ENCODE results near the gene ACY1.

Gene ACY1

DNA sequence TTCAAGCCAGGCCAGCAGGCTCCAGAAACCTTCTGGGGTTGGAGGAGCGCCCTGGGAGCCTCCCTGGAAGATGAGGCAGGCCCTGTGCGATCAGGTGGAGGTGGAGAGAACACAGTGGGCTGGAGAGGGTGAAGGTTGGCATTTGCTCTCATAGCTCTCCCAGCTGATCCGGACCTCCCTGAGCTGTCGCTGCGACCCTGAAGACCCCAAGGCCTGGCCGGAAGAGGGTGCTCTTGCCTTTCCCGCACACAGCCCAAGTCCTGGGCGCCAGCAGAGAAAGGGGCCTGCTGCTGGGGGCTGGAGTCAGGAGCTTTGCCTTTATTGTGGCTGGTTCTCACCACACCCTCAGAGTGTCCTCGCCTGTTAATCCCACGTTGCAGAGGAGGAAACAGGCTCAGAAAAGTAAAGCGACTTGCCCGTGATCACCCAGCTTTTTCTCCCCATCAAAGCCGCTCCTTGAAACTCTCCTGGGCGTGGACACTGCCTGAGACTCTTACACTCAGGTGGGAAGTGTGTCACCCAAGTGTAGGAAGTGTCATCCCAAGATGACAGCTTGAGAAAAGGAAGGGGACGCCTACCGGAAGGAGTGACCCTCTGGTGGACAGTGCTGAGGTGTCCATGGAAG is 20.9 kb downstream of the ACY1 start:
- ATAC-seq (replicated peaks), result no peak
- H3K27me3 Mint-ChIP-seq, result no peaks in the 10 kb centered on the region

DNA sequence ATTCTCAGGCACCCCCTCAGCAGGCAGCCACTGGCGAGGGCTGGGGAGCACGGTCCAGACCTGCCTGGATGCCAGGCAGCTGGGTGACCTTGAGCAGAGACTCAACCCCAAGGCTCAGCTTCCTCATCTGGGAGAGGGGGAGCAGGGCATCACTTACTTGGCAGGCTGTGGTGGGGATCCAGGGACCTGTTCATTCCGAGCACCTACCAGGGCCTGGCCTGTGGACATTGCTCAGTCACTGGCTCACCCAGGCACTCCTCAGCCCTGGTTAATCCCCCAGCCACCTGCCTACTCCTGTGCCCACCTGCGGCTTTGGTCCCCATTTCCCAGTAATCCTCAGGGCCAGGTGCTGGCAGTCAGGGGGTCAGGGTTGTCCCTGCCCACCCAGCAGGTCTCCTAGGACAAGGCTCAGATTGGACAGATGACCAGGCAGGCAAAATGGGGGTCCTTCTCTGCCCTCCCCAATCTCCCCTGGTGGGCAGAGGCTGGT is 21.6 kb downstream of the ACY1 start:
- ATAC-seq (replicated peaks), result no peak
- Mint-ChIP-seq H3K4me1 (ENCODE audit: low read depth in 2 of 2) (peaks cover 7% of the 10 kb centered on the region in 2 donors), H3K36me3 (ENCODE audit: insufficient read depth) (no peaks in the 10 kb centered on the region), H3K27ac (no peak overlapping the region), H3K9me3 (no peaks in the 10 kb centered on the region), H3K4me3 (no peak overlapping the region), H3K27me3 (no peaks in the 10 kb centered on the region)
- no peak for DNase-seq

More for the DNA sequence above, 20.9 kb downstream of the ACY1 start:
- no peak for DNase-seq
- H3K4me3 Mint-ChIP-seq, result no peak overlapping the region
- H3K9me3 Mint-ChIP-seq, result no peaks in the 10 kb centered on the region
- no peaks in the 10 kb centered on the region for H3K36me3 Mint-ChIP-seq (ENCODE audit: insufficient read depth)
- peaks cover 7% of the 10 kb centered on the region in 2 donors for H3K4me1 Mint-ChIP-seq (ENCODE audit: low read depth in 2 of 2)
- no peak overlapping the region for H3K27ac Mint-ChIP-seq

DNA sequence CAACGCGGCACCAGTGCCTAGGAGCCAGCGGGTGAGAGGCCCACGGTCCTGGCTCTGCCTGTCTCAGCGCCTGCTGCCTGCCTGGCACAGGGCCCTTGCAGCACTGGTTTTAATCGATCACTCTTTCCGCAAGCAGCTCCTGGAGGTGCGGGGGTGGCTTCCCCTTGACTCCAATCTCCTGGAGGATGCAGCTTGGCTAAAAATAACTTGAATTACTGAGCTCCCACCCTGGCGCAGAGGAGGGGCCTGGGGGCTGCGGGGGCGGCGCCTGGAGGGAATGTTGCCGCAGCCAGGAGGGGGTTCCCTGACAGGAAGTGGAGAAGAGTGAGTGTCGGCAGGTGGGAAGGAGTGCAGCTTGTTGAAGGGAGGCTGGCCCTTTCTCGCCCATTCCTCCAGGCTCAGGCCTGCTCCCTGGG is 22.2 kb downstream of the ACY1 start:
- peak overlapping the region in 1 of 2 donors; percentile 78 for H3K27ac Mint-ChIP-seq
- DNase-seq (no peak), ATAC-seq (replicated peaks) (no peak)
- peaks cover 7% of the 10 kb centered on the region in 2 donors for H3K4me1 Mint-ChIP-seq (ENCODE audit: low read depth in 2 of 2)
- H3K4me3 Mint-ChIP-seq, result no peak overlapping the region
- no peaks in the 10 kb centered on the region for H3K27me3 Mint-ChIP-seq
- H3K36me3 Mint-ChIP-seq (ENCODE audit: insufficient read depth), result no peaks in the 10 kb centered on the region
- H3K9me3 Mint-ChIP-seq, result no peaks in the 10 kb centered on the region

DNA sequence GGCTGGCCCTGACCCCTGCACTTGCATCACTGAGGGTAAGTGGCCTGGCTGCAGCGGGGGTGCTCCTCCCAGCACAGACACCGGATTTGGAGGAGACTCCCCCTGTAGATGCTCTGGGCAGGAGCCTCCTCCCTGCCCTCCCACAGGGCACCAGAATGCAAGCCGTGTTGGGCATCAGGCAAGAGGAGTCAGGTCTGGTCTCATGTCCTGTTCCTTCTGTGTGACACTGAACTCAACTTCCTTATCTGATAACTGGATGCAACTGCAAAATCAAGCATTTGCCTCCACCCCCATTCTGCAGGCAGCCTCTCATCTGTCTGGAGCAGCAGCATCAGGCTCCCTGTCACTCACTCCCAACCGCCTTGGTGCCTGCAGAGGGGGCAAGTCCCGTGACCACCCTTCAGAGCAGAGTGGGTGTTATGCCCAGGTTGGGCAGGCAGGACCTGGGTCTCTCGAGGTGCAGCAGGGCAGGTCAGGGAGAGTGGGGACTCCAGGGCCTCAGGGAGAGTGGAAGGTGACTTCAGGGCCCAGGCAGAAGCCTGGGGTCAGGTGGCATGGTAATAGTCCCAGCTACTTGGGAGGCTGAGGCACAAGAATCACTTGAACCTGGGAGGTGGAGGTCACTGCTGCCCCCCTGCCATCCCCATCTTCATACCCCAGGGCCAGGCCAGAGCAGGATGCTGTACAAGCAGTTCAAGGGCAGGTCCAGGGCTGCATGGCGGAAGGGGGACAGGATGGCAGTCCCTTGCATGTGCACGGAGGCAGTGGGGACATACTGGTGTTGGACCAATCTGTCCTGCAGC is 22.9 kb downstream of the ACY1 start:
- H3K9me3 Mint-ChIP-seq, result no peaks in the 10 kb centered on the region
- DNase-seq (no peak), ATAC-seq (replicated peaks) (no peak)
- H3K27ac Mint-ChIP-seq, result peak overlapping the region in 1 of 2 donors; percentile 78
- no peak overlapping the region for H3K4me3 Mint-ChIP-seq
- no peaks in the 10 kb centered on the region for H3K36me3 Mint-ChIP-seq (ENCODE audit: insufficient read depth)
- H3K4me1 Mint-ChIP-seq (ENCODE audit: low read depth in 2 of 2), result peaks cover 7% of the 10 kb centered on the region in 2 donors
- H3K27me3 Mint-ChIP-seq, result no peaks in the 10 kb centered on the region

DNA sequence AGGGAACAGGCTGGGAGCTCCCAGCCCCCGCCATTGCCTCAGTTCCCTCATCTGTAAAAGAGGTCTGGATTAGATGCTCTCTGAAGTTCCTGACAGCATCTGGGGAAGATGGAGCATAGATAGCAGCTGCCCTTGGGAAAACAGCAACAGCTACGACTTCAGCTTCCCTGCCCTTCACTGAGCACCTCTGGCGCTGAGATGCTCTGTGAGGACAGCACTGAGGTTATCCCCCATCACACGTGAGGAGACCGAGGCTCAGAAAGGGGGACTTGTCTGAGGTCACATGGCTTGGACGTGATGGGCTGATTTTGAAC is 23.4 kb downstream of the ACY1 start:
- Mint-ChIP-seq H3K27me3 (no peaks in the 10 kb centered on the region), H3K36me3 (ENCODE audit: insufficient read depth) (no peaks in the 10 kb centered on the region), H3K27ac (no peak overlapping the region), H3K9me3 (no peaks in the 10 kb centered on the region), H3K4me3 (no peak overlapping the region), H3K4me1 (ENCODE audit: low read depth in 2 of 2) (peaks cover 3% of the 10 kb centered on the region in 2 donors)
- DNase-seq (no peak), ATAC-seq (replicated peaks) (no peak)

DNA sequence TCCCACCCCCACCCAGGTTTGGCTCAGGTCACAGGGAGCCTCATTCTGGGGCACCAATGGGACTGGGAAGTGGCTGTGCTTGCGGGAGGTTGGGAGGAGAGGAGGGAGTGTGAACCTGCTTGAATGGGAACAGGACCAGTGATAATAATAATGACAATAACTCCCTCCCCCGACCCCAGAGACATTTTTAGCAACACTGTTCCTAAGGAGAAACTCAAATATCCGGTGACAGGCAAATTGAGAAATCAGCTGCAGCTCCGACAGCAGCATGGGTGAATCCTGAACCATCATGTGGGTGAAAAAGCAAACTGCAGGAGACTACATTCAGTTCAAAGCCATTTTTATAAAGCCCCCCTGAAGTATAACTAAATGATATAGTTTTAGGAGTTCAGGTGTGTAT is 24.0 kb downstream of the ACY1 start:
- no peaks in the 10 kb centered on the region for H3K27me3 Mint-ChIP-seq
- no peak overlapping the region for H3K4me3 Mint-ChIP-seq
- H3K36me3 Mint-ChIP-seq (ENCODE audit: insufficient read depth), result no peaks in the 10 kb centered on the region
- no peaks in the 10 kb centered on the region for H3K4me1 Mint-ChIP-seq (ENCODE audit: low read depth in 2 of 2)
- no peak for DNase-seq
- H3K27ac Mint-ChIP-seq, result no peak overlapping the region
- ATAC-seq (replicated peaks), result no peak
- no peaks in the 10 kb centered on the region for H3K9me3 Mint-ChIP-seq

DNA sequence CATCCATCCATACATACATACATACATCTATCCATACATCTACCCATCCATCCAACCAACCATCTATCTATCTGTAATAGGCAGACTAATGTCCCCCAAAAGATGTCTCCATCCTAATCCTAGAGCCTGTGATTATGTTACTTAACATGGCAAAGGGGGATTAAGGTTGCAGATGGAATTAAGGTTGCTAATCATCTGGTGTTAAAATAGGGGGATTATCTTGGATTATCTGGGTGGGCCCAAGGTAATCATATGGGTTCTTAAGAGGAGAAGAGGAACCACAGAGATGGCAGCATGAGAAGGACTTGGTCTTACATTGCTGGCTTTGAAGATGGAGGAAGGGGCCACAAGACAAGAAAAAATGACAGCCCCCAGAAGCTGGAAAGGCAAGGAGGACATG is 27.1 kb downstream of the ACY1 start:
- Mint-ChIP-seq H3K9me3 (no peaks in the 10 kb centered on the region), H3K27me3 (no peaks in the 10 kb centered on the region)
- no peak for ATAC-seq (replicated peaks)

DNA sequence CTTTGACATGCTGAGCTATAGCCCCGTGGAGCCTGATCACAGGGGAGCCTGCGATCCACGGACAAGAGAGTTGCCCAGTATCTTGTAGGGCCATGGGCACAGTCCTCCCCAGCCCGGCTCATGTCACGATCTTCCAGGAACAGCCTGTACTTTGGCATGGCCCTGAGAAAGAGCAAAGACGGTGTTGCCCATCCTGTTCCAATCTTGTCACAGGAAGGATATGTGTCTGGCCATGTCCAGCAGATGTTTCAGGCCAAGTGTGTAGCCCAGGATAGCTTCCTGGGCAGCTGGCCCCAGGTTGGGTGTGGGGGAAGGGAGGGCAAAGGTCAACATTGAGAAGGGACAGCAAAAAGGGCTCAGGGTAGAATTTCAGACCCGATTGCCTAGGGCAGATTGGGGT is 29.4 kb downstream of the ACY1 start:
- ATAC-seq (replicated peaks) (no peak), DNase-seq (no peak)
- H3K4me1 Mint-ChIP-seq (ENCODE audit: low read depth in 2 of 2), result no peaks in the 10 kb centered on the region
- no peak overlapping the region for H3K4me3 Mint-ChIP-seq
- H3K36me3 Mint-ChIP-seq (ENCODE audit: insufficient read depth), result no peaks in the 10 kb centered on the region
- no peaks in the 10 kb centered on the region for H3K27me3 Mint-ChIP-seq
- H3K9me3 Mint-ChIP-seq, result no peaks in the 10 kb centered on the region
- no peak overlapping the region for H3K27ac Mint-ChIP-seq

More for the DNA sequence above, 27.1 kb downstream of the ACY1 start:
- Mint-ChIP-seq H3K36me3 (ENCODE audit: insufficient read depth) (no peaks in the 10 kb centered on the region), H3K27ac (no peak overlapping the region), H3K4me1 (ENCODE audit: low read depth in 2 of 2) (no peaks in the 10 kb centered on the region), H3K4me3 (no peak overlapping the region)
- no peak for DNase-seq

DNA sequence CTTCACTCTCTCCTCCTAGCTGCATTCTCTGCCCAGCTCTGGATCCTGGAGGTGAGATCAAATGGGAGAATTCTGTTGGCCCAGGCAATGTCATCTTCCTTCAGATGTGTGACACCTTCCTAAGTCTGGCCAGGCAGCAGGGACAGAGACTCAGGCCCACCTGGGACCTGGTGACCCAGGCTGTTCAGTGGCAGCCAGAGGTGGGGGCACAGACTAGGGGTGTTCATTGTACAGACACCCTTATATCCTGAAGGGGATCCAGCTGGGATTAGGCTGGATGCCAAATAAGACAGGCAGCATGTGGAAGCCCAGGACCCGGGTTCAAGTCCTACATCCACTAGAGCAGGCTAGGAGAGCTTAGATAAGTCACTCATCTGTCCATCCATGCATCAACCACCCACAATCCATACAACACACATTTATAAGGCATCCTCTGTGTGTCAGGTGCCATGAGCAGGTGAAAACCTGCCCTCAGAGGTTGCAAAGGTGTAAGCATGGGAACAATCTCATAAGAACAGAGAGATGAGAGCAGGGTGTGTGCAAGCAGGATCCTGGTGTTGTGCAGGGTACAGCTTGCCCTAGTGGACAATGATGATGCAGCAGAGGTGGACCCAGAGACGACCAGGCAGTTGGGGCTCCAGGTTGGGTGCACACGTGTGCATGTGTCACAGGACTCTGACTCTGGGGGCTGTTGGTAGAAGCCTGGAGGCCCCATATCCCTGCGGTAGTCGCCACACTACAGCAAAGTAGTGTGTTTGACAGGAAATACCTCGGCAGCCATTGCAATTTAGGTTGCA is 30.7 kb downstream of the ACY1 start:
- no peak for ATAC-seq (replicated peaks)
- no peak overlapping the region for H3K4me3 Mint-ChIP-seq
- no peaks in the 10 kb centered on the region for H3K9me3 Mint-ChIP-seq
- DNase-seq, result no peak
- no peaks in the 10 kb centered on the region for H3K4me1 Mint-ChIP-seq (ENCODE audit: low read depth in 2 of 2)
- H3K36me3 Mint-ChIP-seq (ENCODE audit: insufficient read depth), result no peaks in the 10 kb centered on the region
- H3K27me3 Mint-ChIP-seq, result no peaks in the 10 kb centered on the region
- H3K27ac Mint-ChIP-seq, result no peak overlapping the region

DNA sequence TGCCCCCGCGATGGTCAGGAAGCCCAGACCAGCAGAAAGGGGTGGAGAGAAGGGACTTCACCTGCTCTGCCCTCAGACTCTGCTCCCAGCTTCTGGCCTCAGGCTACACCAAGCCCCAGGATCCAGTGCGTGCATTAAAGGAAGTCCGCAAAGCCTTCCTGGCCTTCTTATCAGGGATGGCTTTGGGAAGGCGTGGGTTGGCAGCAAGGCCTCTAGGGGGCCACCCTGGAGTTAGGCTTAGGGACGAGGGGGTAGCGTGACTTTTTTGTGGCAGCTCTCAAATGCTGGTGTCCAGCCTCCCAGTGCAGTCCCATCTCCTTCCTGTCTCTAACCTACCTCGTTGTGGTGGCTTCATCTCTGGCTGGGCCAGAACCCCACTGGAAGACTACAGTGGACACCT is 31.3 kb downstream of the ACY1 start:
- H3K9me3 Mint-ChIP-seq, result no peaks in the 10 kb centered on the region
- no peak for DNase-seq
- no peaks in the 10 kb centered on the region for H3K36me3 Mint-ChIP-seq (ENCODE audit: insufficient read depth)
- no peaks in the 10 kb centered on the region for H3K4me1 Mint-ChIP-seq (ENCODE audit: low read depth in 2 of 2)
- H3K27me3 Mint-ChIP-seq, result no peaks in the 10 kb centered on the region
- H3K4me3 Mint-ChIP-seq, result no peak overlapping the region
- H3K27ac Mint-ChIP-seq, result no peak overlapping the region
- no peak for ATAC-seq (replicated peaks)

DNA sequence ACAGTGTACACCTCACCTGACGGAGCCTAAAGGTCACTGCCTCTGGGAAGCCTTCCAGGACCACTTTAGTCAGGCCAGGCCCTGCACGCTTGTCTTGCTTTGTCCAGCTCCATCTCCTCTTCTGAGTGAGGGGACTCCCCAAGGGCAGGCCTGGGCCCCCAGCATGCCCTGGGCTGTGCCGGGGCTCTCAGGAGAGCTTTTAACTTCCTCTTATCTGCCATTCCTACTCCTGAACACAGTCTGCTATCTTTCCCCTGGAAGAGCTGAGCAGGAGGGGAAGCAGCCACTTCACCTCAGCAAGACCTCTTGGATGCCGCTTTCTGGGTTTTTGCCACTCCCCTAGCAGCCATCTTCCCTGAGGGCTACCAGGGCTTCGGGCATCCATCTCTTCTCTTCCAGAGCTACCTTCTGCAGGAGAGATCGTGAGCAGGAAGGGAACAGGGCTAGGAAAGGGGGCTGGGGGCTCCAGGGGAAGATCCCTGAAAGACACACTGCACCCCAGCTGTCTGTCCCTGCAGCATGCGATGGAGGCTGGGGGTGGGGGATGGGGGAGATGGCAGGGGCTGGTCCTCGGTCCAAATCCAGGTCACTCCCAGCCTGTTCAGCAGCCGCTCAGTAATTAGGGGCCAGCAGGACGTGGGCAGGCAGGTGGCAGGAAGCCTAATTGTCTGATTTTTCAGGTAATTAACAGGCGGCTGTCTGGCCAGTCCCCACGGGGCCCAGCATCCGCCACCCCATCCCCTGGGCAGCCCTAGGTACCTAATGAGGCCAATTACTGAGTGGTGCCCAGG is 32.3 kb downstream of the ACY1 start:
- no peaks in the 10 kb centered on the region for H3K9me3 Mint-ChIP-seq
- no peaks in the 10 kb centered on the region for H3K36me3 Mint-ChIP-seq (ENCODE audit: insufficient read depth)
- no peaks in the 10 kb centered on the region for H3K4me1 Mint-ChIP-seq (ENCODE audit: low read depth in 2 of 2)
- H3K4me3 Mint-ChIP-seq, result no peak overlapping the region
- ATAC-seq (replicated peaks), result no peak
- no peaks in the 10 kb centered on the region for H3K27me3 Mint-ChIP-seq
- no peak for DNase-seq
- no peak overlapping the region for H3K27ac Mint-ChIP-seq

DNA sequence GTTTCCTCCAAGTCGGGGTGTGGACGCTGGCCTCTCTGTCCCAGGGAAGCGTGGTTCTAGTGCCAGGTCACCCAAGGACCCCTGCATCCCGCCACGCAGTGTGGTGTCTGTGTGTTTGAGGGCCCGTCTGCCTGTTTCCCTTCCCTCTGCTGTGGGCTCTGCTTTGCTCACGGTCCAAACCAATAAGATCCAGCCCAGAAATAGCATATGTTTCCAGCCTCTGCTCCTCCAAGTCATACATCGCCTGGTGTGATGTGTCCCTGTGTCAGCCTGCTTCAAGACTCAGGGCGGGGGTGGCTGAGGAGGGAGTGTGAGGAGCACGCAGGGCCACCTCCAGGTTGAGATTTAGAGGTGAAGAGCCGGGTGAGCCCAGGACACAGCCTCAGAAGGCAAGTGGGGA is 34.3 kb downstream of the ACY1 start:
- ATAC-seq (replicated peaks) (no peak), DNase-seq (no peak)
- Mint-ChIP-seq H3K4me3 (no peak overlapping the region), H3K9me3 (no peaks in the 10 kb centered on the region), H3K4me1 (ENCODE audit: low read depth in 2 of 2) (no peaks in the 10 kb centered on the region), H3K27me3 (no peaks in the 10 kb centered on the region), H3K27ac (no peak overlapping the region), H3K36me3 (ENCODE audit: insufficient read depth) (no peaks in the 10 kb centered on the region)

DNA sequence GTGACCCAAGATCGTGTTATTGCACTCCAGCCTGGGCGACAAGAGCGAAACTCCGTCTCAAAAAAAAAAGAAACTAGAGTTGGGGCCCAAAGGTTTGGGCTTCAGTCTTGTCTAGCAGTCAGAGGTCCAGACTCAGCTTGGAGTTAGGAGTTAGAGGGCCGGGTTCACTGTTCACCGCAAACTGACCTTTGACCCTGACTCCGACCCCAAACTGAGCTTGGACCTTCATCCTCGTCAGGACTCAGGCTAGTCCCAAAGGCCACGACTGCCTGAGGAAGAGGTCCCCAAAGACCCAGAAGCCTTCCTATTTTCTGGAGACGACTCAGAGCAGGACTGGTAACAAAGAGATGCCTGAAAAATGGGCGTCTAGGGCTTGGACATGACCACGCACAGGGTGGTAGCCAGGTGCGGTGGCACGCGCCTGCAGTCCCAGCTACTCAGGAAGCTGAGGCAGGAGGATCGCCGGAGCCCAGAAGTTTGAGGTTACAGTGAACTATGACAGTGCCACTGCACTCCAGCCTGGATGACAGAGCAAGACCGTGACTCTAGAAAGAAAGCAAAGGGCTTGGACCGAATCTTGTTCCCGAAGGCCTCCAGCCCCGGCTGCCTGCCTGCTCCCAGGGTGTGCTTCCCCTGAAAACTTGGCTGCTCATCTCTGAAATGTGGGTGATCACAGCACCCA is 35.1 kb downstream of the ACY1 start:
- H3K27me3 Mint-ChIP-seq, result no peaks in the 10 kb centered on the region
- no peaks in the 10 kb centered on the region for H3K36me3 Mint-ChIP-seq (ENCODE audit: insufficient read depth)
- ATAC-seq (replicated peaks) (no peak), DNase-seq (no peak)
- H3K4me1 Mint-ChIP-seq (ENCODE audit: low read depth in 2 of 2), result no peaks in the 10 kb centered on the region
- H3K9me3 Mint-ChIP-seq, result no peaks in the 10 kb centered on the region
- no peak overlapping the region for H3K27ac Mint-ChIP-seq
- no peak overlapping the region for H3K4me3 Mint-ChIP-seq
